ENCODE measurements around the gene UFSP1.
"Not testable (repeated sequence)": the region's sequence is repeated elsewhere in the genome, so short reads cannot be mapped to it uniquely, and the experiment has no call there.

Gene UFSP1

DNA sequence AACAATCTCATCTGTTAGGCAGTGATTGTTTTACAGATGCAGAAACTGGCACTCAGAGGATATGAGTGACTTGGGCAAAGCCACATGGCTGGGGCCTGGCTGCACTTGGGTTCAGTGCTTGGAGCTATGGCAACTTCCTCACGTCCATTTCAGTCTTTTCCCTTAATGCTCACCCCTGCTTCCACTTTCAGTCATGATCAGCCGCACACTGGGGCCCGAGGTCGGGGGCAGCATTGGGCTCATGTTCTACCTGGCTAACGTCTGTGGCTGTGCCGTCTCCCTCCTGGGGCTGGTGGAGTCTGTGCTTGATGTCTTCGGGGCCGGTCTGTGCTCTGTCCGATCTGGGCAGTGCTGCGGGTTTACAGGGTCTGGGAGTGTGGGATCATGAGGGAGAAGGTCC, 34.0 kb downstream of the UFSP1 start:
- TF ChIP-seq, protein P1, sequence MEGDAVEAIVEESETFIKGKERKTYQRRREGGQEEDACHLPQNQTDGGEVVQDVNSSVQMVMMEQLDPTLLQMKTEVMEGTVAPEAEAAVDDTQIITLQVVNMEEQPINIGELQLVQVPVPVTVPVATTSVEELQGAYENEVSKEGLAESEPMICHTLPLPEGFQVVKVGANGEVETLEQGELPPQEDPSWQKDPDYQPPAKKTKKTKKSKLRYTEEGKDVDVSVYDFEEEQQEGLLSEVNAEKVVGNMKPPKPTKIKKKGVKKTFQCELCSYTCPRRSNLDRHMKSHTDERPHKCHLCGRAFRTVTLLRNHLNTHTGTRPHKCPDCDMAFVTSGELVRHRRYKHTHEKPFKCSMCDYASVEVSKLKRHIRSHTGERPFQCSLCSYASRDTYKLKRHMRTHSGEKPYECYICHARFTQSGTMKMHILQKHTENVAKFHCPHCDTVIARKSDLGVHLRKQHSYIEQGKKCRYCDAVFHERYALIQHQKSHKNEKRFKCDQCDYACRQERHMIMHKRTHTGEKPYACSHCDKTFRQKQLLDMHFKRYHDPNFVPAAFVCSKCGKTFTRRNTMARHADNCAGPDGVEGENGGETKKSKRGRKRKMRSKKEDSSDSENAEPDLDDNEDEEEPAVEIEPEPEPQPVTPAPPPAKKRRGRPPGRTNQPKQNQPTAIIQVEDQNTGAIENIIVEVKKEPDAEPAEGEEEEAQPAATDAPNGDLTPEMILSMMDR (conservative IDR thresholded peaks at IDR 0.05; ENCODE audit: low read length) = no peak
- no peak for DNase-seq (ENCODE audit: low read depth)
- no peak overlapping the region for H3K4me3 ChIP-seq (ENCODE audit: low read length)

DNA sequence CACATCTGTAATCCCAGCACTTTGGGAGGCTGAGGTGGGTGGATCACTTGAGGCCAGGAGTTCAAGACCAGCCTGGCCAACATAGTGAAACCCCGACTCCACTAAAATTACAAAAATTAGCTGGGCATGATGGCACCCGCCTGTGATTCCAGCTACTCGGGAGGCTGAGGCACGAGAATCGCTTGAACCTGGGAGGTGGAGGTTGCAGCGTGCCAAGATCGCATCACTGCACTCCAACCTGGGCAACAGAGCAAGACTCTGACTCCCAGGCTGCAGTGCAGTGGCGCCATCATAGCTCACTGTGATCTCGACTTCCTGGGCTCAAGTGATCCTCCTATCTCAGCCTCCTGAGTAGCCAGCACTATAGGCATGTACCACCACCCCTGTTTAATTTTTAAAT, 34.6 kb downstream of the UFSP1 start:
- H3K4me3 ChIP-seq (ENCODE audit: low read length); DNase-seq (ENCODE audit: low read depth): not testable (repeated sequence)

DNA sequence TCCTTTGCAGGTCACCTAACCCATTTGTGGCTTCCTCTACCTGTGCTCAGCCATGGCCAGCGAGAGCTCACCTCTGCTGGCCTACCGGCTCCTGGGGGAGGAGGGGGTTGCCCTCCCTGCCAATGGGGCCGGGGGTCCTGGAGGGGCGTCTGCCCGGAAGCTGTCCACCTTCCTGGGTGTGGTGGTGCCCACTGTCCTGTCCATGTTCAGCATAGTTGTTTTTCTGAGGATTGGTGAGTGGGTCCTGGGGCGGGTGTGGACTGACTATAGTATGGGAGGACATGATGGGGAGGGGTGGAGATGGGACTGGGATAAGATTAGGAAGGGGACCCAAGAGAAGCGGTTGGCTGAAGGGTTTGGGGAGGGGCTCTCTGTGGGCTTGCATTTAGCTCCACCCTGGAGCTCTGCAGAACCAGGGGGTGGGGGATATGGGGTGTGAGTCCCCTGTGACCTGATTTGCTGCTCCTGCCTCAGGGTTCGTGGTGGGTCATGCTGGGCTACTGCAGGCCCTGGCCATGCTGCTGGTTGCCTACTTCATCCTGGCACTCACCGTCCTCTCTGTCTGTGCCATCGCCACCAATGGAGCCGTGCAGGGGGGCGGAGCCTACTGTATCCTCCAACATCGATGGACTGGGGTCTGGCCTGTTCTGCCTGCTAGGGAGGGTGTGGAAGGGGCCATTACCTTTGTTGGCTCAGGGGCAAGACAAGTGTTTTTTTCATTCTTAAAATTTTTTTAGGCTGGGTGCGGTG, 35.2 kb downstream of the UFSP1 start:
- DNase-seq (ENCODE audit: low read depth) = no peak
- H3K4me3 ChIP-seq (ENCODE audit: low read length) = no peak overlapping the region
- TF ChIP-seq, protein P1 (conservative IDR thresholded peaks at IDR 0.05; ENCODE audit: low read length) = no peak

DNA sequence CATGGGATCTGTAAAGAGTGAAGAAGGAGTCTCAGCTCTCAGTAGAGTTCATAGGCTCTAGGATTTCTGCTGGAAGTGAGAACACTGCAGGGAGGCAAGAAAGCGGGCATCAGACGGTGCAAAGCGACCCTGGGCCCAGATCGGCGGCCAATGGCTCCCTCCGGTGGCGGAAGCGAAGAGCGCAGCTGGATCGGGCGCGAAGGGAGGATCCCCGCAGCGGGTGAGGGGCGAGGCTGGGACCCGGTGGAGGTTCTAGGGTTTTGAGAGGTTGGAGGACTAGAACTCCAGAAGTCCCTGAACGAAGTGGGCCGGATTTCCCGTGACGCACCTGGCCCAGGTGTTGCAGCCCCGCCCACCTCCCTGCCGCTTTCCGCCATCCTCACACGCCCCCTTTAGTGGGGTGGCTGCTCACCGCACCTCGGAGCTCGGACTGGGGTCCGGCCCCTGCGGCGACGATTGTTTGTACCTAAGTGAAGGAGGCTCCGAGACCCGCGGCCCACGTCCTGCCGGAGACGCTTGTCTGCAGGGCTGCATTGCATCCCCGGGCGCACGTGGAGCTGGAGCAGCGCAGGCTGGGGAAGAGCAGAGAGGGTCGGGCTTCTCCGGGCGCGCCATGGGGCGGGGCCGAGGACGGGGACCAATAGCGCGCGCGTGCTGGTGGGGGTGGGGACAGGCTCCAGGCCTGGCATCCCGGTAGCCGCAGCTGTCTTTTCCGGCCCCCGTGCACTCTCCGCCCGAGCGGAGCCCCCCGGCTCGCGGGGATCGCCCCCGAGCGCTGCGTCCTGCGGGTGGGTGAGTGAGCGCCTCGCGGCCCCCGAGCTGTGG, 37.3 kb downstream of the UFSP1 start, which contains the start of gene SLC12A9:
TSS of gene SLC12A9 (plus strand) at position 666 of the 825 bp plus-strand sequence. CDS start 1,485 bp downstream, outside the sequence.
- TF ChIP-seq, protein P1 (conservative IDR thresholded peaks at IDR 0.05; ENCODE audit: low read length) = peak; percentile 82
- peak within 1 kb of the TSS; percentile 78 for H3K4me3 ChIP-seq (ENCODE audit: low read length)
- peak; percentile 89 for DNase-seq (ENCODE audit: low read depth)

DNA sequence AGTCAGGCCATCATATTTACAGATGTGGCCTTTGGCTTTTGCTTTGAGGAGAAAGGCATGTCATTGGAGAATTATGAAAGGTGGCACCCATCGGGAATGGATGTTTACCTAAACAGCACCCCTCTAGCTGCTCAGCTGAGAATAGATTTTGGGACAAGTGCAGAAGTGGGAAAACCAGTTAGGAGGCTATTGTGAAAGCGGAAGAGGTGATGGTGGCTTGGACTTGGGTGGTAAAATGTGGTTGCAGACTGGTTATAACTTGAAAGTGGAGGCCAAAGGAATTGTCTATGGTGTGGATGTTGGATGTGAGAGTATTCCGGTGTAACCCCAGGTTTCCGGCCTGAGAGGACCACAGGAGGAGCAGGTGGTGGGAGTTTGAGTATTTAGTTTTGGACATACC, 42.2 kb downstream of the UFSP1 start:
- H3K4me3 ChIP-seq (ENCODE audit: low read length) = no peak overlapping the region
- TF ChIP-seq, protein P1 (conservative IDR thresholded peaks at IDR 0.05; ENCODE audit: low read length) = no peak
- DNase-seq (ENCODE audit: low read depth) = no peak

DNA sequence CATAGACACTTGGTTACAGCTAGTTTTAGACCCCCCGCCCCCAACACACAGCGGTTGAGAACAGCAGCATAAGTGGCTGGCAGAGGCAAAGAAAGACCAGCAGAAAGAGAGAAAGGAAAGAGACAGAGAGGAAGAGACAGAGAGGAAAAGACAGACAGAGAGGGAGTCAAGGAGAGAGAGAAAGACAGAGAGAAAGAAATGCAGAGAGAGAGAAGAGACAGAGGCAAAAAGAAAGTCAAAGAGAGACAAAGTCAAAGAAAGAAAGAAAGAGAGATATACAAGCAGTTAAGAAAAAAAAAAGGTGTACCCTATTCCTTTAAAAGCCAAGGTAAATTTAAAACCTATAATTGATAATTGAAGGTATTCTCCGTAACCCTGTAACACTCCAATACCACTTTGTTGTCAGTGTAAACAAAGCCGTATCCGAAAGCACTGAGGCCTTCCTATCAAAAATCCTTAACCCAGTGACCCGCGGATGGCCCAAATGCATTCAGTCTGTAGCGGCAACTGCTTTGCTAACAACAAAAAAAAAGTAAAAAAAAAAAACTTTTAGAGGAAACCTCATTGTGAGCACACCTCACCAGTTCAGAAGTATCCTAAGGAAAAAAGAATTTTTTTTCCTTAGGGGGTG, 48.9 kb downstream of the UFSP1 start:
- no peak overlapping the region for H3K4me3 ChIP-seq (ENCODE audit: low read length)
- TF ChIP-seq, protein P1 (conservative IDR thresholded peaks at IDR 0.05; ENCODE audit: low read length) = no peak
- no peak for DNase-seq (ENCODE audit: low read depth)

DNA sequence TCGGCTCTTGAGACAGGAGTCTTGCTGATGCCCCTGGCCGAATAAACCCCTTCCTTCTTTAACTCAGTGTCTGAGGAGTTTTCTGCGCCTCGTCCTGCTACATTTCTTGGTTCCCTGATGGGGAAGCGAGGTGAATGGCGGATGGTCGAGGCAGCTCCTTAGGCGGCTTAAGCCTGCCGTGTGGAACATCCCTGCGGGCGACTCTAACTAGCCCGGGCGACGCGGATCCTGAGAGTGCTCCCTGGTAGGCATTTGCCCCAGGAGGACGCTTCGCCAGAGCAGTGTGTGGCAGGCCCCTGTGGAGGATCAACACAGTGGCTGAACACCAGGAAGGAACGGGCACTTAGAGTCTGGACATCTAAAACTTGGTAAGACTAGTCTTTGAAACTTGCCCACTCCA, 50.2 kb downstream of the UFSP1 start:
- TF ChIP-seq, protein P1 (conservative IDR thresholded peaks at IDR 0.05; ENCODE audit: low read length) = no peak
- no peak for DNase-seq (ENCODE audit: low read depth)
- H3K4me3 ChIP-seq (ENCODE audit: low read length) = no peak overlapping the region
